ENCODE measurements around the gene SLC39A11. TPM values are rescaled to one million over a fixed set of nuclear protein-coding genes. Genes with fewer than 3 reads are reported as not detected.

The SLC39A11 gene
- polyA plus RNA-seq, 1 of the 3 experiments (the other 2 are of a cell fraction): 23.5 TPM

GRCh38 chr17:72644492-72644891 is 448.0 kb downstream of the SLC39A11 start:
- ChIA-PET CTCF (interaction anchor here (0.6 to 1.5 kb wide), 3 partner anchors 16 to 81 kb away, joined by 3 to 4 read pairs (median 3); no protein-coding TSS in a partner anchor), POLR2A (no interaction called here)
- no peaks in the 10 kb centered on the region for H3K79me2 ChIP-seq (ENCODE audit: insufficient read depth)
- H3K4me2 ChIP-seq: no peak overlapping the region
- no peaks in the 10 kb centered on the region for H3K9me2 ChIP-seq
- no peaks in the 10 kb centered on the region for H4K20me1 ChIP-seq (ENCODE audit: insufficient read depth)
- no peaks in the 10 kb centered on the region for H3K36me3 ChIP-seq (replicated peaks in 1 of 2; ENCODE audit: control insufficient read depth in 1 of 2, insufficient read depth in 2 of 2, low read length in 1 of 2)
- H2AFZ ChIP-seq (ENCODE audit: low read depth): no peak overlapping the region
- no peaks in the 10 kb centered on the region for H3K27me3 ChIP-seq (ENCODE audit: insufficient read depth)
- no peak overlapping the region for H3K27ac ChIP-seq (ENCODE audit: low read depth in 2 of 2, low read length in 1 of 2)
- no peak overlapping the region for H3K4me3 ChIP-seq (ENCODE audit: low read depth in 2 of 2, low read length in 1 of 2)
- H3K9me3 ChIP-seq: no peaks in the 10 kb centered on the region
- WGBS (ENCODE audit: low lambda C conversion rate): 77% methylated on average over 4 of the region's 4 CpGs
- DNase-seq: no peak
- no peak overlapping the region for H3K9ac ChIP-seq
- no peak for TF ChIP-seq CHD2 (IDR thresholded peaks at IDR 0.05; ENCODE audit: low read length, partially characterized antibody)
- no peak for TF ChIP-seq PBX3 (IDR thresholded peaks at IDR 0.05)
- no peak for TF ChIP-seq CTCF (IDR thresholded peaks at IDR 0.05)
- TF ChIP-seq EZH2phosphoT487 (IDR thresholded peaks at IDR 0.05; ENCODE audit: borderline replicate concordance, low read depth): no peak
- TF ChIP-seq NFIC (IDR thresholded peaks at IDR 0.05; ENCODE audit: borderline replicate concordance): no peak
- no peak for TF ChIP-seq MEF2A (IDR thresholded peaks at IDR 0.05; ENCODE audit: borderline replicate concordance, low read depth)
- no peak for TF ChIP-seq YY1 (IDR thresholded peaks at IDR 0.05; ENCODE audit: low read depth)
- TF ChIP-seq, protein P1, sequence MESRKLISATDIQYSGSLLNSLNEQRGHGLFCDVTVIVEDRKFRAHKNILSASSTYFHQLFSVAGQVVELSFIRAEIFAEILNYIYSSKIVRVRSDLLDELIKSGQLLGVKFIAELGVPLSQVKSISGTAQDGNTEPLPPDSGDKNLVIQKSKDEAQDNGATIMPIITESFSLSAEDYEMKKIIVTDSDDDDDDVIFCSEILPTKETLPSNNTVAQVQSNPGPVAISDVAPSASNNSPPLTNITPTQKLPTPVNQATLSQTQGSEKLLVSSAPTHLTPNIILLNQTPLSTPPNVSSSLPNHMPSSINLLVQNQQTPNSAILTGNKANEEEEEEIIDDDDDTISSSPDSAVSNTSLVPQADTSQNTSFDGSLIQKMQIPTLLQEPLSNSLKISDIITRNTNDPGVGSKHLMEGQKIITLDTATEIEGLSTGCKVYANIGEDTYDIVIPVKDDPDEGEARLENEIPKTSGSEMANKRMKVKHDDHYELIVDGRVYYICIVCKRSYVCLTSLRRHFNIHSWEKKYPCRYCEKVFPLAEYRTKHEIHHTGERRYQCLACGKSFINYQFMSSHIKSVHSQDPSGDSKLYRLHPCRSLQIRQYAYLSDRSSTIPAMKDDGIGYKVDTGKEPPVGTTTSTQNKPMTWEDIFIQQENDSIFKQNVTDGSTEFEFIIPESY (IDR thresholded peaks at IDR 0.05; ENCODE audit: borderline replicate concordance, low read depth): no peak
- TF ChIP-seq TAF1 (IDR thresholded peaks at IDR 0.05; ENCODE audit: borderline replicate concordance, low read depth, low read length): no peak
- no peak for TF ChIP-seq MXI1 (IDR thresholded peaks at IDR 0.05; ENCODE audit: low read depth, low read length)
- TF ChIP-seq, protein P2, sequence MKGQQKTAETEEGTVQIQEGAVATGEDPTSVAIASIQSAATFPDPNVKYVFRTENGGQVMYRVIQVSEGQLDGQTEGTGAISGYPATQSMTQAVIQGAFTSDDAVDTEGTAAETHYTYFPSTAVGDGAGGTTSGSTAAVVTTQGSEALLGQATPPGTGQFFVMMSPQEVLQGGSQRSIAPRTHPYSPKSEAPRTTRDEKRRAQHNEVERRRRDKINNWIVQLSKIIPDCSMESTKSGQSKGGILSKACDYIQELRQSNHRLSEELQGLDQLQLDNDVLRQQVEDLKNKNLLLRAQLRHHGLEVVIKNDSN (IDR thresholded peaks at IDR 0.05; ENCODE audit: borderline replicate concordance, low read depth): no peak
- no peak for TF ChIP-seq RCOR1 (IDR thresholded peaks at IDR 0.05; ENCODE audit: low read length)
- TF ChIP-seq FOSL2 (IDR thresholded peaks at IDR 0.05; ENCODE audit: borderline replicate concordance, low read depth): no peak
- TF ChIP-seq, protein P3, sequence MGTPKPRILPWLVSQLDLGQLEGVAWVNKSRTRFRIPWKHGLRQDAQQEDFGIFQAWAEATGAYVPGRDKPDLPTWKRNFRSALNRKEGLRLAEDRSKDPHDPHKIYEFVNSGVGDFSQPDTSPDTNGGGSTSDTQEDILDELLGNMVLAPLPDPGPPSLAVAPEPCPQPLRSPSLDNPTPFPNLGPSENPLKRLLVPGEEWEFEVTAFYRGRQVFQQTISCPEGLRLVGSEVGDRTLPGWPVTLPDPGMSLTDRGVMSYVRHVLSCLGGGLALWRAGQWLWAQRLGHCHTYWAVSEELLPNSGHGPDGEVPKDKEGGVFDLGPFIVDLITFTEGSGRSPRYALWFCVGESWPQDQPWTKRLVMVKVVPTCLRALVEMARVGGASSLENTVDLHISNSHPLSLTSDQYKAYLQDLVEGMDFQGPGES (IDR thresholded peaks at IDR 0.05; ENCODE audit: low read depth, low read length): no peak
- no peak for TF ChIP-seq NRF1 (IDR thresholded peaks at IDR 0.05; ENCODE audit: low read depth, low read length)
- no peak for TF ChIP-seq RAD21 (IDR thresholded peaks at IDR 0.05; ENCODE audit: low read length)
- no peak for TF ChIP-seq POLR2AphosphoS5 (IDR thresholded peaks at IDR 0.05; ENCODE audit: low read depth, low read length)
- TF ChIP-seq, protein P4, sequence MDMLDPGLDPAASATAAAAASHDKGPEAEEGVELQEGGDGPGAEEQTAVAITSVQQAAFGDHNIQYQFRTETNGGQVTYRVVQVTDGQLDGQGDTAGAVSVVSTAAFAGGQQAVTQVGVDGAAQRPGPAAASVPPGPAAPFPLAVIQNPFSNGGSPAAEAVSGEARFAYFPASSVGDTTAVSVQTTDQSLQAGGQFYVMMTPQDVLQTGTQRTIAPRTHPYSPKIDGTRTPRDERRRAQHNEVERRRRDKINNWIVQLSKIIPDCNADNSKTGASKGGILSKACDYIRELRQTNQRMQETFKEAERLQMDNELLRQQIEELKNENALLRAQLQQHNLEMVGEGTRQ (IDR thresholded peaks at IDR 0.05; ENCODE audit: borderline replicate concordance, low read depth, low read length): no peak
- TF ChIP-seq, protein P5, sequence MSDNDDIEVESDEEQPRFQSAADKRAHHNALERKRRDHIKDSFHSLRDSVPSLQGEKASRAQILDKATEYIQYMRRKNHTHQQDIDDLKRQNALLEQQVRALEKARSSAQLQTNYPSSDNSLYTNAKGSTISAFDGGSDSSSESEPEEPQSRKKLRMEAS (IDR thresholded peaks at IDR 0.05; ENCODE audit: low read depth): no peak
- TF ChIP-seq SIN3A (IDR thresholded peaks at IDR 0.05; ENCODE audit: borderline replicate concordance, low read depth, low read length): no peak
- peaks cover 0 to 10% of the 10 kb centered on the region in 2 experiments; a peak in 2 of 4 replicates for H3K4me1 ChIP-seq (ENCODE audit: control insufficient read depth in 1 of 2, insufficient read depth in 2 of 2, low read depth in 1 of 2, low read length in 1 of 2)
- no peaks in the 10 kb centered on the region for H3F3A ChIP-seq (replicated peaks; ENCODE audit: insufficient read depth)
